ENCODE measurements around the gene ZNF701. TPM values are rescaled to one million over a fixed set of nuclear protein-coding genes. Genes with fewer than 3 reads are reported as not detected.
"Not testable (repeated sequence)": the region's sequence is repeated elsewhere in the genome, so short reads cannot be mapped to it uniquely, and the experiment has no call there.

Gene ZNF701
- polyA plus RNA-seq, 1 experiment = 3.8 TPM

- POLR2A ChIA-PET = no interaction called here
Measured at GRCh38 chr19:52541608-52542007, 28.5 kb upstream of the ZNF701 start.

DNA sequence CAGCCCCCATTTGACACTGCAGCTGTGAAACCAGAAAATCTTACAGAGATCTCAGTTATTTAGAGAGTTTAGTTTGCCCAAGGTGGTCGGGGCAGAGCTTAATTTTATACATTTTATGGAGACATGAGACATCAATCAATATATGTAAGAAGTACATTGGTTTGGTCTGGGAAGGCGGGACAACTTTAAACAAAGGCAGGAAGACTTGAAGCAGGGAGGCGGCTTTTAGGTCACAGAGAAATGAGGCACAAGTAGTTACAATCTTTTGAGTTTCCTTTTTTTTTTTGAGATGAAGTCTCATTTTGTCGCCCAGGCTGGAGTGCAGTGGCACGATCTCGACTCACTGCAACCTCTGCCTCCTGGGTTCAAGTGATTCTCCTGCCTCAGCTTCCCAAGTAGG lies 27.5 kb upstream of the ZNF701 start:
- CTCF ChIA-PET; H3K27me3 ChIP-seq (ENCODE audit: control insufficient read depth, insufficient read depth, low read length); H3K4me3 ChIP-seq (ENCODE audit: low read depth, low read length); H3K36me3 ChIP-seq (ENCODE audit: control insufficient read depth, insufficient read depth, low read length); POLR2A ChIA-PET; DNase-seq (ENCODE audit: low read depth): not testable (repeated sequence)

More at GRCh38 chr19:52541608-52542007, 28.5 kb upstream of the ZNF701 start:
- Histone ChIP-seq H3K4me3 (ENCODE audit: low read depth, low read length) (no peak overlapping the region), H3K36me3 (ENCODE audit: control insufficient read depth, insufficient read depth, low read length) (peaks cover 7% of the 10 kb centered on the region), H3K27me3 (ENCODE audit: control insufficient read depth, insufficient read depth, low read length) (no peaks in the 10 kb centered on the region)
- CTCF ChIA-PET = no interaction called here
- TF ChIP-seq CTCF (IDR thresholded peaks at IDR 0.05; ENCODE audit: insufficient read depth, low read depth, low read length) = no peak
- no peak for DNase-seq (ENCODE audit: low read depth)

- ChIA-PET CTCF (no interaction called here), POLR2A (no interaction called here)
- no peak overlapping the region for H3K4me3 ChIP-seq (ENCODE audit: low read depth, low read length)
- DNase-seq (ENCODE audit: low read depth) = no peak
- H3K36me3 ChIP-seq (ENCODE audit: control insufficient read depth, insufficient read depth, low read length) = peaks cover 8% of the 10 kb centered on the region
- TF ChIP-seq CTCF (IDR thresholded peaks at IDR 0.05; ENCODE audit: insufficient read depth, low read depth, low read length) = no peak
- H3K27me3 ChIP-seq (ENCODE audit: control insufficient read depth, insufficient read depth, low read length) = no peaks in the 10 kb centered on the region
Measured at GRCh38 chr19:52542984-52543664, 27.0 kb upstream of the ZNF701 start.

GRCh38 chr19:52554216-52554971 lies 15.7 kb upstream of the ZNF701 start:
- POLR2A ChIA-PET = no interaction called here
- DNase-seq (ENCODE audit: low read depth) = no peak
- TF ChIP-seq CTCF (IDR thresholded peaks at IDR 0.05; ENCODE audit: insufficient read depth, low read depth, low read length) = no peak
- H3K27me3 ChIP-seq (ENCODE audit: control insufficient read depth, insufficient read depth, low read length) = no peaks in the 10 kb centered on the region
- H3K36me3 ChIP-seq (ENCODE audit: control insufficient read depth, insufficient read depth, low read length) = peaks cover 7% of the 10 kb centered on the region
- CTCF ChIA-PET = no interaction called here
- H3K4me3 ChIP-seq (ENCODE audit: low read depth, low read length) = no peak overlapping the region

GRCh38 chr19:52557231-52557995 lies 12.7 kb upstream of the ZNF701 start:
- Histone ChIP-seq H3K27me3 (ENCODE audit: control insufficient read depth, insufficient read depth, low read length) (no peaks in the 10 kb centered on the region), H3K4me3 (ENCODE audit: low read depth, low read length) (no peak overlapping the region), H3K36me3 (ENCODE audit: control insufficient read depth, insufficient read depth, low read length) (peaks cover 8% of the 10 kb centered on the region)
- ChIA-PET CTCF (no interaction called here), POLR2A (no interaction called here)
- DNase-seq (ENCODE audit: low read depth) = no peak
- TF ChIP-seq CTCF (IDR thresholded peaks at IDR 0.05; ENCODE audit: insufficient read depth, low read depth, low read length) = no peak

- H3K36me3 ChIP-seq (ENCODE audit: control insufficient read depth, insufficient read depth, low read length); CTCF ChIA-PET; DNase-seq (ENCODE audit: low read depth); POLR2A ChIA-PET; H3K27me3 ChIP-seq (ENCODE audit: control insufficient read depth, insufficient read depth, low read length); H3K4me3 ChIP-seq (ENCODE audit: low read depth, low read length): not testable (repeated sequence)
Measured at GRCh38 chr19:52558732-52559445, 11.2 kb upstream of the ZNF701 start.

DNA sequence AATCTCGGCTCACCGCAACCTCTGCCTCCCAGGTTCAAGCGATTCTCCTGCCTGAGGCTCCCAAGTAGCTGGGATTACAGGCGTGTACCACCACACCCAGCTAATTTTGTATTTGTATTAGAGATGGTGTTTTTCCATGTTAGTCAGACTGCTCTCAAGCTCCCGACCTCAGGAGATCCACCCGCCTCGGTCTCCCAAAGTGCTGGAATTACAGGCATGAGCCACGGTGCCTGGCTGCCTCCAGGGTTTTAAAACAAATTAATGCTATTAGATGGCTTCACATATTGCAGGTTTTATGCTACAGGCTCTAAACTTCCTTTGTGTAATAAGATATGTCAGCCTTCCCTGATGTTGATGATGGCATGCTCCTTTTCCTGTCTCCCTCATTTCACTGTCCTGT lies 8.5 kb upstream of the ZNF701 start:
- H3K4me3 ChIP-seq (ENCODE audit: low read depth, low read length); H3K27me3 ChIP-seq (ENCODE audit: control insufficient read depth, insufficient read depth, low read length); POLR2A ChIA-PET; DNase-seq (ENCODE audit: low read depth); H3K36me3 ChIP-seq (ENCODE audit: control insufficient read depth, insufficient read depth, low read length): not testable (repeated sequence)
- CTCF ChIA-PET = interaction anchor here (0.6 kb wide), 1 partner anchor 24 kb away, joined by 3 read pairs; no protein-coding TSS in a partner anchor

All from BJ (cell line).